Stromal cell of bone marrow (primary cell): ENCODE data around the gene KIF26A.
"Not testable (repeated sequence)": the region's sequence is repeated elsewhere in the genome, so short reads cannot be mapped to it uniquely, and the experiment has no call there.

Source experiments
- DNase-seq: peaks from one replicate; pipeline ENCODE4 v3.0.0-alpha.2; 2012; ENCODE audit warnings: low read depth

Gene KIF26A

GRCh38 chr14:104208331-104208730 is 69.9 kb downstream of the KIF26A start:
- not testable (repeated sequence) for DNase-seq

GRCh38 chr14:104209071-104209470 is 70.7 kb downstream of the KIF26A start:
- DNase-seq: not testable (repeated sequence)

- DNase-seq: no peak
These were observed 71.8 kb downstream of the KIF26A start for GRCh38 chr14:104209985-104210816.

- no peak for DNase-seq
These were observed 72.4 kb downstream of the KIF26A start for GRCh38 chr14:104210817-104211195.

GRCh38 chr14:104211215-104211614 is 72.8 kb downstream of the KIF26A start:
- no peak for DNase-seq

GRCh38 chr14:104211741-104212140 is 73.4 kb downstream of the KIF26A start:
- no peak for DNase-seq

GRCh38 chr14:104212206-104213095 is 74.1 kb downstream of the KIF26A start:
- no peak for DNase-seq

GRCh38 chr14:104213301-104214034 is 75.1 kb downstream of the KIF26A start:
- no peak for DNase-seq

- no peak for DNase-seq
These were observed 76.2 kb downstream of the KIF26A start for GRCh38 chr14:104214431-104215218.

GRCh38 chr14:104215706-104216334 is 77.4 kb downstream of the KIF26A start:
- DNase-seq: no peak

GRCh38 chr14:104216457-104216856 is 78.1 kb downstream of the KIF26A start:
- no peak for DNase-seq

- no peak for DNase-seq
These were observed 79.3 kb downstream of the KIF26A start for GRCh38 chr14:104217486-104218360.

- DNase-seq: no peak
These were observed 80.2 kb downstream of the KIF26A start for GRCh38 chr14:104218361-104219180.

- no peak for DNase-seq
These were observed 81.4 kb downstream of the KIF26A start for GRCh38 chr14:104219731-104220214.

- no peak for DNase-seq
These were observed 82.1 kb downstream of the KIF26A start for GRCh38 chr14:104220215-104221070.

GRCh38 chr14:104221071-104221625 is 82.8 kb downstream of the KIF26A start:
- no peak for DNase-seq

- no peak for DNase-seq
These were observed 83.4 kb downstream of the KIF26A start for GRCh38 chr14:104221636-104222369.
